Ramos (cell line): Measurements from ENCODE around the gene ADISSP.

Experiments
- in situ Hi-C: fragments of 300-500 bp; cut with MboI; formaldehyde crosslinking; loops from one replicate; pipeline ENCODE4 v1.14.3; 2022; ENCODE audit warnings: low sequenced_read_pairs; ENCODE audit not compliant: unreplicated experiment

The ADISSP gene

GRCh38 chr20:3758566-3758965 lies 9.0 kb downstream of the ADISSP start:
- in situ Hi-C loops = no loop called here

- in situ Hi-C loops = no loop called here
Observed at GRCh38 chr20:3757268-3757667, 10.3 kb downstream of the ADISSP start.

GRCh38 chr20:3755814-3756480 lies 11.6 kb downstream of the ADISSP start:
- in situ Hi-C loops = no loop called here

GRCh38 chr20:3755269-3755668 lies 12.3 kb downstream of the ADISSP start:
- in situ Hi-C loops = no loop called here

DNA sequence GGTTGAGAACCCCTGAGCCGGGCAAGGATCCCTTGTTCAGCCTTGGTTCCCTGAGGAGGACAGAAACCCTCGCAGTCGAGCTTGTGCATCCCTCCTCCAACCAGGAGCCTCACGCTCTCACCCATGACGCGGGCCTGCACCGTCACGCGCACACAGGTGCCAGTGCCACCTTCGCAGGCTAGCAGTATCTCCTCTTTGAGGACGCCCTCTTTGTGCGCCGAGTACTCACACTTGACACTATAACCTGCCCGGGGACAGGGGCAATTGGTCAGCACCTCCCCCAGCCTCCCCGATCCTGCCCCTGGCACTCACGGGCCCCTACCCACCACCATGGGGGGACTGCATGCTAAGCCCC lies 13.3 kb downstream of the ADISSP start:
- in situ Hi-C loops = no loop called here

DNA sequence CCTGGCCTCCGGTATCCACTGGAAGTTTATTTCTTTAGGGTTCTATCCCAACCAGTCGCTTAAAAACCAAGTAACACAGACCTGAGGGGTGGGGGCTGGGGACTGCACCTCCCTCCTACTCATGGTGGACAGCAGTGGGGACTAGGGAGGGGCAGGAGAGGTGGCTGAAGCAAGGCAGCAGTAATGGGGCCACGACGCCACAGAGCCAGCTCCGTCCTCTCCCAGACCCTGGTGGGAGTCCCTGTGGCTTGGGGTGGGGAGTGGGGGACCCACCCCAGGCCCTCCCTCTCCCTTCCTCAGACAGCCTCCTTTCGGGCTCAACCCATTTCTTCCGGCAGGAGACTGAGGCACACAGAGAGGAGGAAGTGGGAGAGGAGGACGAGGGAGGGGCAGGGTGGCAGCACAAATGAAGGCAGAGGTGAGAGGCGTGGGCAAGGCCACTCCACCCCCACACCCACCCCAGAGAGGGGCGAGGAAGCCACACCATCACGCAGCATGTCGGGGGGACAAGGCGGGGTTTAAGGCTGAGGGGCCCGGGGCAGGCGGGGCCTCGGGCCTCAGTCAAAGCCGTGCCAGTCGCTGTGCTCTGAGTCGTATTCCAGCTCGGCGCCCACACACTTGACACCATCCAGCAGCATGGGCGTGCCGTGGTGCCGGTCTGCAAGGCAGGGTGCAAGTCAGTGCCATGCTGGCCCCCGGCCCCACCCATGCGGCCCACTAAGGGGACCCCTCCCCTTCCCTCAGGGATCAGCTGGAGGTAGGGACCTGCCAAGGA lies 13.9 kb downstream of the ADISSP start:
- in situ Hi-C loops = no loop called here

DNA sequence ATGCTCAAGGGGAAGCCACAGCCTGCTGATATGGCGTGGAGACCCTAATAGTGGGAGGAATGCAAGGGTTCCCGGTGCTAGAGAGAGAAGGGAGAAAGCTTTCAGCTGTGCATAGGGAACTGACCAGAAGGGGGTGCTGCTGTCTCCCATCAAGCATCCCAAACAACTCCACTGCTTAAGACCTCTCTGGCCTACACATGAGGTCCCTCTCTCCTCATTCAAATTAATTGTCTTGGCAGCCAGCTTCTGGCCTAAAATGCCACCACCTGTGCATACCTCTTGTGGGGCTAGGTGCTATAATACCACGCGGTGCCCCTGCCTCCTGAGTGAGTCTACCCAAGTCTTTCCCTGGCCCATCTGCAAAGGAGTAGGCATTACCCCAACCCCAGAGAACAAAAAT lies 14.5 kb downstream of the ADISSP start:
- in situ Hi-C loops = no loop called here

DNA sequence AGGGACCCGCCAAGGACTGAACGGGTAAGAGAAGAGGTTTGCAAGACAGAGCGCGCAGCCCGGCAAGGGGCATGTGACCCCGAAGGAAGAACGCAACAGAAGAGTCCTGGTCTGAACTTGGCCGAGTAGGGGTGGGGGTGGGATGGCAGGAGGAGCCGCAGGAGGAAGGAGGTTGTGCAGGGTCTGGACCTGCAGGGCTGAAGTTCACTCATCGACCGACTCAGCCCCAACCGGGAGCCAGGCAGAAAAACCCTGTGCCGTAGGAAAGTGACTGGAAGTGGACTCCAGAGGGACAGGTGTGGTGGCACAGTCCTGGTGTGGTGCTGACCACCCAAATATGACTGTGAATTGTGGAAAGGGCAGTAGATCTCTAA lies 15.2 kb downstream of the ADISSP start:
- in situ Hi-C loops = no loop called here

DNA sequence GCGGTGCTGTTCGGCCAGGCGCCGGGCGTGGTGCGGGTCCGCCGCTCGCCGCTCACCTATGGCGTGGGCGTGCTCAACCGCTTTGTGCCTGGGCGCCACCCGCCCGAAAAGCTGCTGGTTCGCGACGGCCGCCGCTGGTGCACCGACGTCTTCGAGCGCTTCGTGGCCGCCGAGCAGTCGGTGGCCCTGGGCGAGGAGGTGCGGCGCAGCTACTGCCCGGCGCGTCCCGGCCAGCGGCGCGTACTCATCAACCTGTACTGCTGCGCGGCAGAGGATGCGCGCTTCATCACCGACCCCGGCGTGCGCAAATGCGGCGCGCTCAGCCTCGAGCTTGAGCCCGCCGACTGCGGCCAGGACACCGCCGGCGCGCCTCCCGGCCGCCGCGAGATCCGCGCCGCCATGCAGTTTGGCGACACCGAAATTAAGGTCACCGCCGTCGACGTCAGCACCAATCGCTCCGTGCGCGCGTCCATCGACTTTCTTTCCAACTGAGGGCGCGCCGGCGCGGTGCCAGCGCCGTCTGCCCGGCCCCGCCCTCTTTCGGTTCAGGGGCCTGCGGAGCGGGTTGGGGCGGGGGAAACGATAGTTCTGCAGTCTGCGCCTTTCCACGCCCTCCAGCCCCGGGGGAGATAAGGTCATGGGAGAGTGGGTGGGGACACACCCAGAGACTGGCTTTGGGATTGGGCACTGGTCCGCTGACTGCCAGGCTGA lies 15.7 kb downstream of the ADISSP start:
- in situ Hi-C loops = no loop called here

DNA sequence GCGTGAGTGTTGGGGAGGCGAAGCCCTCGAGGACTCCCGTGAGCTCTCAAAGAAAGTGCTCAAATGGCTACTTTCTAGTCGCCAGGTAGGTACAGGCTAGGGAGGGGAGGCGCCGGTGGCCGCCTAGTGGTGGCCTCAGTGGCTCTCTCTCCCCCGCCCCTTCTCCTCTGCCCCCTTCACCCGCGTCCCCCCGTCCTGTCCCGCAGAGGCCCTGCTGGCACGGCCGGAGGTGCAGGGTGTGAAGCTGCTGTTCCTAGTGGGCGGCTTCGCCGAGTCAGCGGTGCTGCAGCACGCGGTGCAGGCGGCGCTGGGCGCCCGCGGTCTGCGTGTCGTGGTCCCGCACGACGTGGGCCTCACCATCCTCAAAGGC lies 16.3 kb downstream of the ADISSP start:
- in situ Hi-C loops = no loop called here

GRCh38 chr20:3749689-3750531 lies 17.6 kb downstream of the ADISSP start:
- in situ Hi-C loops = no loop called here

DNA sequence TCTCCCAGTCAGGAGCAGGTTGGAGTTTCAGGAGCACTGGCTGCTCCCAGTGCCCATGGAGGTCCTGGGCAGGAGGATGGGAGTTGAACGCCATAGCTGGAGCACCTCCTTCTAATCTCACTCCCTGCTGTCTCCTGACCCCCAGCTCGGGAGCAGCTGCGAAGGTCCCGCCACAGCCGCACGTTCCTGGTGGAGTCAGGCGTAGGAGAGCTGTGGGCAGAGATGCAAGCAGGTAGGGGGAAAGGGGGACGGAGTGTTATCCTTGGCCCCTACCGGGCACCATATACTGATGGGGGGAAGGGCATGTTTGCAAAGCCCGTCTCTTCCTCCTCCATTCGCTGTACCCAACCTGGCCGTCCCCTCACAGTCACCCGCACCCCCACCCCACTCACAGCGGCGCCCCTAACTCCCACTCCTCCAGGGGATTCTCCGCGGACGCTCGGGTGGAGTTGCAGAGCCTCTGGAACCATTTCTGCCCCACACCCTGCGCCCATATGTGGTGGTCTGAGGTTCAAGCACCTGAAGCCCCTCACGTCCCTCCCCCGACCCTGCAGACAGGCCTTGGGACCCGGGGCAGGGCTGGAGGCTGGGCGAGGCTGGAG lies 18.4 kb downstream of the ADISSP start:
- in situ Hi-C loops = no loop called here

DNA sequence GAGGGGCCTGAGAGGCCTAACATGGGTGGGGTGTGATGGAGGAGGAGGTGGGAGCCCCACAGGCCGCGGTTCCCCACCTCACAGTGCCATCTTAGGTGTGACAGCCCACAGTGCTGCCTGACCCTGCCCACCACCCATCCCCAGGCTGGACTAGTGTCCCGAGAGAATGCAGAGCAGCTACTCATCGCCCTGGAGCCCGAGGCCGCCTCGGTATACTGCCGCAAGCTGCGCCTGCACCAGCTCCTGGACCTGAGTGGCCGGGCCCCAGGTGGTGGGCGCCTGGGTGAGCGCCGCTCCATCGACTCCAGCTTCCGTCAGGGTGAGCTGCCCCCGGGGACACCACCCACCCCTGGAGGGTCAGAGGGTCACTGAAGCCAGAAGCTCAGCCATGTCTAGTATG lies 19.5 kb downstream of the ADISSP start:
- in situ Hi-C loops = no loop called here

- in situ Hi-C loops = no loop called here
Observed at GRCh38 chr20:3747471-3747870, 20.1 kb downstream of the ADISSP start.

- in situ Hi-C loops = no loop called here
Observed at GRCh38 chr20:3745686-3746173, 21.8 kb downstream of the ADISSP start.

DNA sequence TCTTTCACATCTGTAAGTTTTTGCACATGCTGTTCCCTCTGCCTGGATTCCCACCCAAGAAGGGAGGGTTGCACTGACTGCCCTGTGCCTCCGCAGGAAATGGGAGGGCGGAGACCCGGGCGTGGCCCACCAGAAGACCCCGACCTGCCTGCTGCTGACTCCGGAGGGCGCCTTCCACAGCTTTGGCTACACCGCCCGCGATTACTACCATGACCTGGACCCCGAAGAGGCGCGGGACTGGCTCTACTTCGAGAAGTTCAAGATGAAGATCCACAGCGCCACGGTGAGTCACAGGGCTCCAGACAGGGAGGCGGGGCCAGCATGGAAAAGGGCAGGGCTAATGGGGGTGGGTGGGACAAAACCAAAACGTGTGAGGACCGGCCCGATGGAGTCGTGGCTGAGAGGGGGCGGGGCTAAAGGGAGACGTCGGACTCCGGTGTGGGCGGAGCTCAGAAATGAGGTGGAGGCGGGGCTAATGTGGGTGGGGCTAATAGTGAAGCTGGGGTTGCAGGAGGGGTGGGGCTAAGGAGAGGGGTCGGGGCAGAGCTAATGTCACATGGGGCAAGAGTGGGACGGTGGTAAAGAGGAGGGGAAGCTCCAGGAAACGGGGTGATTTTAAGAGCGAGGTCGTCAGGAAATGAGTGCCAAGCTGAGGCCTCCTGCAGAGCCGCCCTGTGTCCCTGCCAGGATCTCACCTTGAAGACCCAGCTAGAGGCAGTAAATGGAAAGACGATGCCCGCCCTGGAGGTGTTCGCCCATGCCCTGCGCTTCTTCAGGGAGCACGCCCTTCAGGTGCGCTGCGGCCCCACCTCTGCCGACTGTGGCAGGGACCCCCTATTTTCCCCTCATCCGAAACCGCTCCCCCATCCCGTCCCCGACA lies 22.5 kb downstream of the ADISSP start:
- in situ Hi-C loops = no loop called here

- in situ Hi-C loops = no loop called here
Observed at GRCh38 chr20:3744037-3744436, 23.5 kb downstream of the ADISSP start.

GRCh38 chr20:3743251-3743650 lies 24.3 kb downstream of the ADISSP start:
- in situ Hi-C loops = no loop called here

DNA sequence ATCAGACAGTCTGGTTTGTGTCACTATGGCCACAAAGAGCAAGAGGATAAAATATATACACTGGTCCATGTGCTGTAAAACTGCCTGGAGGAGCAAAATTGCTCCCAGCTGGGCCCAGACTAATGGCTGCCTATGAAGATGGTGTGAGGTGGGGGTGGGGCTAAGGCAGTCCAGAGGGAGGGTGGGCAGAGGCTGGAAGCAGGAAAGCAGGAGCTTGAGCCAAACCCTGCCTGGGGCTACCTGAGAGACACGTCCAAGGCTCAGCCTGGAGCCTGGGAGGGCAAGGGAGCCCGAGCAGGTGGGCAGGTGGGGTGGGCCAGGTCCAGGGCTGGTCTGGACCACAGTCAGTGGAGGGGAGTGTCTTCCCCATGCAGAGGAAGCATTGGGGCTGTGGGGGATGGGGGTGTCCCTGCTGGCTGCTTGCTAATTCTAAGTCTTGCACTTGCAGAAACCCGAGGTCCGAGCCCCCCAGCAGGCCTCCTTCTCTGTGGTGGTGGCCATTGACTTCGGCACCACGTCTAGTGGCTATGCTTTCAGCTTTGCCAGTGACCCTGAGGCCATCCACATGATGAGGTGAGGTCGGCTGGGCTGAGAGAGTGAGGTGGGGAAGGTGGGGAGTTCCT lies 25.6 kb downstream of the ADISSP start:
- in situ Hi-C loops = no loop called here
